ENCODE results near the gene MGRN1. TPM values are rescaled to one million over a fixed set of nuclear protein-coding genes. Genes with fewer than 3 reads are reported as not detected.
A peak's percentile ranks its signal among the peaks of the same experiment; 100 is the strongest.

The MGRN1 gene
- total RNA-seq, 1 donor: 34.3 TPM

DNA sequence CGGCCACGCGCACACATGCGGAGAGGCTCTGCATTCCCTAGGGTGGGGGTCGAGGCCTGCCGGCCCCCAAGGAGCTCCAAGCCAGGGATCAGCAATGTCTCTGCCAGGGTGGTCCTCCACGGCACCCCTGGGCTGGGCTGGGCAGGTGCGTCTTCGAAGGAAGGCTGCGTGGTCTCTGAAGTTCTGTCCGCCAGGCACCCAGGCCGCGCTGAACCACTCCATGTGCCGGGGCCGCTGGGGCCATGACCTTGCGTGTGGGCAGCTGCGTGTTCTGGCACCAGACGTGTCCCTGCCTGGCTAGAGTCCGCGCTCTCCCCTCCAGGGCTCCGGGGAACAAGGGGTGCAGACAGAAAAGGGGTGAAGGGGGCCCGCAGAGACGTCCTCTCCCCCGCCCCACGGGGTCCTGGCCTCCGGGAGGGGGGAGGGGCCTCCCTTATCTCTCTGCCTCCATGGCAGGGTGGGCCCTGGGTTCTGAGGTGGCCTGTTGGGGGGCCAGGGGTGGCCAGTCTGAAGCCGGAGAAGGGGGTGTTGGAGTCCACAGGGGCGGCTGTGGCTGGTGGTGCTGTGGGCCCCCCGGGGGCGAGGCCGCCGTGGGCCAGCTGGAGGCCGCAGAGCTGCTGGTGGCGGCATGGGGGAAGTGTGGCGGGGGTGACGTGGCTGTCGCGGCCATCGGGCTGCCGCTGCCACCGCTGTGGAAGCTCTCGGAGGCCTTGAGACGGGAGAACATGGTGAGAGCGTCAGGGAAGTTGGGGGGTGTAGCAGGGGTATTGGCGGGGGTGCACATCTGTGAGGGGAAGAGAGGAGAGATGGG, 15.2 kb upstream of the MGRN1 start:
- H3K4me3 ChIP-seq (ENCODE audit: low read depth, low read length): no peak overlapping the region
- TF ChIP-seq CTCF (IDR thresholded peaks at IDR 0.05; ENCODE audit: insufficient read depth, low read length): no peak
- no peak for DNase-seq (ENCODE audit: low read depth)

DNA sequence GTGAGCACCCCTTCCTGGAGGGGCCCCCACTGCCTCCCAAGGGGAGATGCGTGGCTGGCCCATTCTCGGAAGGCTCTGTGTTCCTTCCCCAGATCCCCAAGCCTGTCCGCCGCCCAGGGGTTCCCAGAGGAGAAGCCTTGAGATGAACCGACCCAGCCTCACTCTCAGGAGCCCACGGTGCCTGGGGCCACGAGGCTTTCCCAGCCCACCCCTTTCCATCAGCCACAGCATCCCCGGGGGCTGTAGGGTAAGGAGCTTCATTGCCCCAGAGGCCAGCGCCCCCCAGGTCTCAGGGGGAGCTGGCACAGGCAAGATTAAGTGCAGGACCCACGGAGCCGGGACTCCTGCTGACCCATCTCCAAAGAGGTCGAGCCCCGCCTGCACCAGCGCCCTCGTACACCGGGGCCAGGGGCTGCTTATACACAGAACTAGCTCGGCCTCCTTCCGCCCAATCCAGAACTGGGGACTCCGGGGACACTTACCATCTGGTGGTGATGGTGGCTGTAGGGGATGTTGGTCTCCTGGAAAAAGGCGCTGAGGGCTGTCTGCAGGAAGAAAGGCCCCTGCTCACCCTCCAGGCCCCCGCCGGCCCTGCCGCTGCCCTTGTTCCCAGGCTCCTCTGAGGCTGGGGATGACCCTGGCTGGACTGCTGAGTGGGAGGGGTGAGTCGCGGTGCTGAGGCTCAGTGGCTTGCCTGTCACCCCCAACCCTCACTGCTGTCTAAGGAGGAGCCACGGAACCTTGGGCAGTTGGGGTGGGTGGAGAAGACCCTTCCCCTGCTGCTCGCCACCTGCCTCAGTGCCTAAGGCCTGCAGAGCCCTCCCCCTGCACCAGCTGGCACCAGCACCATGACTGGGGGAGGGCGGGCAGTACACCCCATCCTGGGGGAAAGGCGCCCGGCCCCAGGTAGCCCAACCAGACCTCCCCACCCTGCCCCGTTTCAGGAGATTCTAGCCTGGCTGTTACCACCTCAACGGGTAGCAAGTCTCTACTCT, 14.3 kb upstream of the MGRN1 start:
- DNase-seq (ENCODE audit: low read depth): no peak
- TF ChIP-seq CTCF (IDR thresholded peaks at IDR 0.05; ENCODE audit: insufficient read depth, low read length): no peak
- no peak overlapping the region for H3K4me3 ChIP-seq (ENCODE audit: low read depth, low read length)

DNA sequence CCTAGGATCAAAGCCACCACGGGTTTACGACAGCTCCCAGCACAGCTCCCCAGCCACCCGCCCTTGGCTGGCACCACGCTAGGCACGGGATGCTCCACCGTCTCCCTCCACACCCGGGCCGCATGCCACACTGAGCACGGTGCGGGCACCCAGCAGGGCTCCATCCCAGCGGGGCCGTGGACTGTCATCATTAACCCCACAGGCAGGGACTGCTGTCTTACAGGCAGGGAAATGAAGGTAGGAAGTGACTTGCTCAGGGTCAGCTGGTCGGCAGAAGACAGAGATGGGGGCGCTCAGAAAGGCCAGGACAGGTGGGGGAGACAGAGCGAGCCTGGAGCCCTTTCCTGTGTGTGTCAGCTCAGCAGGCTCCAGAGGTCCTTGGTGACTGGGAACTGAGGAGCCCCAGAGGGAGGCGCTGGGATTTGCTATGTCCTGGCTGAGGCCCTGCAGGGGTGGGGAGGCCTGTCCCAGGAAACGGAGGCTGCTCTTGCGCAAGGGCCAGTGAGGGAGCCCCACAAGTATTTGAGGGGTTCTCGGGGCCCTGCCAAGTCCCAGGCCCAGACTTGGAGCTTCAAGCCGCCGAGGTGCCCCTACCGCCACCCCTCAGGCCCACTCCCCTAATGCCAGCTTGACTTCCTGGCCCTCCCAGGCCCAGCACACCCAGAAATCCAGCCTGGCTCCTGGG, 13.1 kb upstream of the MGRN1 start:
- no peak for DNase-seq (ENCODE audit: low read depth)
- TF ChIP-seq CTCF (IDR thresholded peaks at IDR 0.05; ENCODE audit: insufficient read depth, low read length): no peak
- H3K4me3 ChIP-seq (ENCODE audit: low read depth, low read length): no peak overlapping the region

DNA sequence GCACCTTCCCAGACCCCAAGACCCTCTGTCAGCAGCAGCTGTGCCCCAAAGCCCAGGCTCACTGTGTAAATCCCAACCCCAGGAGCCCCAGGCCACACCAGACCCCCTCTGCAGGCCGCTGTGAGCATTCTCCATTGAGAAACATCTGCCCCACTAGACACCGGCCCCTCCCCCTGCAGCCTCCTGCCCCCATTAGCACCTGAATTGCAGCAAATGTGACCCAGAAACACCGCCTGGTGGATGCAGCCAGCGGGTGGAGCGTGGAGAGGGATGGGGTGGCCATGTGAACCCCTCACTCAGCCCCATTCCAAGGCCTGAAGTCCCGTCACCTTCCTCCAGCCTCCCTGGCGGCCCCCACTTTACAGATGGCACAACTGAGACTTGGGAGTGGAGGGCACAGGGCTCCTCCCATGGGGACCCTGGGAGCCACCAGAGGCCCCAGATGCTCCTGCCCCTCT, 12.1 kb upstream of the MGRN1 start:
- no peak for TF ChIP-seq CTCF (IDR thresholded peaks at IDR 0.05; ENCODE audit: insufficient read depth, low read length)
- no peak for DNase-seq (ENCODE audit: low read depth)
- peak overlapping the region; percentile 83 for H3K4me3 ChIP-seq (ENCODE audit: low read depth, low read length)

DNA sequence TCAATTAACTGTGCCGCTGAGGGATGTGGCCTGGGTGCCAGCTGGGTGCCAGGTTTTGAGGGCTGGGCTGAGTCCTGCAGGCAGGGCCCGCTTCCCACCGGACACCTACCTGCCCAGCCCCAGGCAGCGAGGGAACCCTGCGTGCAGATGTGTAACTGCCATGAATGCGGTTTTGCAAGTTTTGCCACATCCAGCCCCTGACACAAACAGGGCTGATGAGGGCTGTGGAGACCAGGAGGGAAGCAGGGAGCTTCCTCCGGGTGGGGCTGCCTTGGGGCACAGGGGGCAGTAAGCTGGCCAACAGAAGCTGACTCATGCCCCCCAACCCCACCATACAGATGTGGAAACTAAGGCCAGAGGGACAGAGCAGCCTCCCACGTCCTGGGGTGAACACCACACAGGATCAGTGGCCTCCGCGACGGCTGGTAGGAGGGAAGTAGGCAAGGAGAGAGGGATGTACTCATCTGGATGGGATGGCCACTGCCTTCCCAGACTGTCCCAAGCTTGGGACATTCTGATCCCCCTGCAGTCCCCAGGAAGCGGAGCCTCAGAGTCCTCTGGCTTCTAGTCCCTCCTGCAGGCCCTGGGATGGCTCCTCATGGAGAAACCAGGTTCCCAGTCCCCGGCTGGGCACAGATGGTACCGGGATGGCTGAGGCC, 11.5 kb upstream of the MGRN1 start:
- TF ChIP-seq CTCF (IDR thresholded peaks at IDR 0.05; ENCODE audit: insufficient read depth, low read length): no peak
- H3K4me3 ChIP-seq (ENCODE audit: low read depth, low read length): peak overlapping the region; percentile 83
- DNase-seq (ENCODE audit: low read depth): peak; percentile 7

Data from fibroblast of the aortic adventitia (primary cell).